NOMO-1 treated with DMSO at 0.1 percent for 48 hours (cell line): ENCODE results near the gene FMO1.

Experiments used
- DNase-seq: peaks from one replicate; lab custom pipeline; 2025; ENCODE audit not compliant: unreplicated experiment; lab: John Stamatoyannopoulos, UW

Gene FMO1, protein sequence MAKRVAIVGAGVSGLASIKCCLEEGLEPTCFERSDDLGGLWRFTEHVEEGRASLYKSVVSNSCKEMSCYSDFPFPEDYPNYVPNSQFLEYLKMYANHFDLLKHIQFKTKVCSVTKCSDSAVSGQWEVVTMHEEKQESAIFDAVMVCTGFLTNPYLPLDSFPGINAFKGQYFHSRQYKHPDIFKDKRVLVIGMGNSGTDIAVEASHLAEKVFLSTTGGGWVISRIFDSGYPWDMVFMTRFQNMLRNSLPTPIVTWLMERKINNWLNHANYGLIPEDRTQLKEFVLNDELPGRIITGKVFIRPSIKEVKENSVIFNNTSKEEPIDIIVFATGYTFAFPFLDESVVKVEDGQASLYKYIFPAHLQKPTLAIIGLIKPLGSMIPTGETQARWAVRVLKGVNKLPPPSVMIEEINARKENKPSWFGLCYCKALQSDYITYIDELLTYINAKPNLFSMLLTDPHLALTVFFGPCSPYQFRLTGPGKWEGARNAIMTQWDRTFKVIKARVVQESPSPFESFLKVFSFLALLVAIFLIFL

DNA sequence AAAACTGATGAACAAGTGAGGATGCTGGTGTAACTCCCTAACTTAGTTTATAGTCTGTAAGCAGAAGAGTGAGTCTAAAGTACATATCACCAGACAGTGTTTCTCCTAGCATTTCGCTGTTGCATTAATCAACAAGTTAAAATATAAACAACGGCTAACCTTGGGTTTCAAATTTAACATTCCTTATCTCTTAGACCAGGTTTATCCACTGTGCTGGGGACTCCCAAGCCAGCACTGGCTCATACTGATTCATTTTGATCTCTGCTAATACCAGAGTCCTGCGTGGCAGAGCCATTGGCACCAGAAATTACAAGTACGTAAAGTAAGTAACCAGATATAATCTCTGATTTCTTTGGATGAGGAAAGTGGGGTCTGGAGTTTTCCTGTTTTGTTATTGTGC lies at the start of gene FMO1:
FMO1 (plus strand) TSS at position 193 of the 400 bp plus-strand sequence. CDS start 9,594 bp downstream, outside the sequence.
- no peak for DNase-seq

DNA sequence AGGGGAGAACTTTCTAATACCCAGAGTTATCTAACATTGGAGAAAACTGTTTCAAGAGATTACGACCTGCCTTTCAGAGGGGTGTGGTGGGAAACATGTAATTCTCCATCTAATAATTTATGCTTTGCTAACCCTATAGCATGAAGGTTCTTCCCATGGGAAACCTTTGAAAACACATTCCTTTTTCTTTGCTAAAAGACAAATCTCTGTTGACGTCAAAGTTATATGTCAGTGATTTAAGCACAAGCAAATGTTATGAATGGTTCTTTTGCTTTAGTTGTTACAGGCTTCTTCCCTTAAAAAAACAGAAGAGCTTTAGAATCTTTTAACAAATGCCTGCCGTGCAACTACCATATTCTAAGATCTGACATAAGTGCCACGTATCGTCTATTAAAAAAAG lies 44.0 kb upstream of the FMO1 start:
- DNase-seq, result no peak

DNA sequence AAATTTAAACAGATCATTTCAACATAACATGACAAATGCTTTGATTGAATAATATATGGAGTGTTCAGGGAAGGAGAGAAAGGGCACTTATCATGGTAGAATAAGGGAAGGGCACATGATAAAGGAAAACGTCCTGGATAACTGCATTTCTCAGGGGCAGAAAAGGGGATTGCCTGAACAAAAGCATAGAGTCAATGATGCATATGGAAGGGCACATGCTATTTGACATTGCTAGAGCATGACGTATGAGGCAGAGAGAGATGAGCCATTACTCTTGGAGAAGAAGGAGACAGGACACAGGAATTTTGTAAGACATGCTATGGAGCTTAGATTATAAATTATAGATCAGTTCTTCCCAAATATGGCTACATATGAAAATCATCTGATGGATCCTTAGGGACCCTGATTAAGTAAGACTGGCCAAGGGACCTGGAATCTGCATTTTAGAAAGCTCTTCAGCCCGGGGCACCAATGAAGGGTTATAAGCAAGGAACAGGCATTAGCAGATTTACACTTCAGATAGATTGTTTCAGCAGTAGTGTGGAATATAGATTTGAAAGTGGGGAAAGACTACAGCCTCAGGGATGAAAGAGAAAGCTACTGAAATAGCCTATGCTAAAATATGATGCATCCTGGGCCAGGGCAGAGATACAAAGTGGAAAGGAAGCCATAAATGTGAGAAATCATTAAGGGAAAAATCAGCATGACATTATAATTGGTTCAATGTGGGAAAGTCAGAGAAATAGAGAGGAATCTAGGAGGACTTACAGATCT lies 41.9 kb upstream of the FMO1 start:
- no peak for DNase-seq

DNA sequence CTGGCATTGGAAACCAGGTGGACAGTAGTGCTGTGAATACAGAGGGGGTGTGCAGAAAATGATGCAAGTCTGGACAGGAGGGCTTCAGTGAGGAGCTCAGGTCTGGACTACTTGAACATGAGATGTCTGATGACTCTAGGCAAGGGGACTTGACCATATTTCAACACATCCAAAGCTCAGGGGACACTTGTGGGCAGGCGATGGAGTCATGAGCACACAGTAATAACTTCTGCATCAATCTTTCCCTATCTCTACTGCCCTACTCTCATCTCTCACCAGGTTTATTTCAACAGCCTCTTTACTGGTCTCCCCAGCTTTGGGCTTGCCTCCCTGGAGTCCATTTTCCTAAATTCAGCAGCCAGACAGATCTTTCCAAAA lies 41.3 kb upstream of the FMO1 start:
- DNase-seq, result no peak

DNA sequence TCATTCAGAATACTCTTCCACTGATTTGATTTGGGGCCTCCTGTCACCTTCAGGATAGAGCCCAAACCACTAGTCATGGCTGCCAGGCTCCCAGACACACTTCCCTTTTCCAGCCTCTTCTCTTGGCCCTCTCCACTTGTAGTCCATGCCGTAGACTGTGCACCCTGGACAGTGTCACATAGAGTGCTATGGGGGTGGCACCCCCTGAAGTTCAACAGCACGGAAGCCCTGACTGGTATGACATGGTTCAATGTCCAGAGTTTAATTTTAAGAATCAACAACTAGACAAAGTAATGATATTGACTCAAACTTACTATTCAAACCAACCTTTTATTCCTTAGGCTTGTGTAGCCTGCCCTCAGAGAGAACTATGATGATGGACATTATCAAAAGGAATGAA lies 40.9 kb upstream of the FMO1 start:
- no peak for DNase-seq

- DNase-seq, result no peak
Measured at GRCh38 chr1:171210355-171210754, 37.9 kb upstream of the FMO1 start.

- peak; percentile 92 for DNase-seq
Measured at GRCh38 chr1:171212607-171213351, 35.5 kb upstream of the FMO1 start.

DNA sequence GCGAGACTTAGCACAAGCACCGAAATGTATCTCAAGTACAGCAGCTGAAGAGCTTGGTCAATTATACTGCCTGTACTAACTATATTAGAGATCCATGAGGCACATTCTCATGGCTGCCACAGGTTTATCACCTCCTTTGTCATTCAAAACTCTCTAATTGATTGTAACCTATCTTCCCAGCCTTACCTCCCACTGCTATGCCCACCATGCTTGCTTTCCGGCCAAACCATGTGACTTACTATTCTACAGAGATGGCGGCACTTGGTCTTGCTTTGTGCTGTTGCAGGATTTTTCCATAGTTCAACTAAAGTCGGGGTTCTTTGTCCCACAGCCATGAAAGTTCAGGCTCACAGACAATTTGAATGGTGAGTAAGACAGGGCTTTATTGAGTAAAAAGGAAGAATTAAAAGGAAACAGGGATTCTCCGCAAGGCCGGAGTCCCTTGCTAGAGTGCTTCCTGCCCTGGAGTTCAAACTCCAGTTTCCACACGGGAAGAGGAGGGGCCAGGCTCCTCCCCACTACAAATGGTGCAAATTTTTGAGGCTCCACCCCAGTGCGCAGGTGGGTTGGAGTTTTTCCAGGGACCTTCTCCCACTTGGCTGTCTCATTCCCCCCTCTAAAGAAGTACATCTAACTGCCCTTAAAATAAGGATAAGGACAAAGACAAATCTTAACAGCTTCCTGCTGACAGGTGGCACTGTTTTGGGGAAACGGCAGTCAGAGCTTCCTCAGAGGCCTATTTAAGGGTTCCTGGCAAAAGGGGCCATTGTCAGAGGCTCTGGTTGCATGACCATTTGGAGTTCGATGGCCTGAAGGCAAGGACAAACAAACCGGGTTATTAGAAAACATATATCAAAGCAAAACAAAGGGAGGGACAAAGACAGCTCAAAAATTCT lies 34.5 kb upstream of the FMO1 start:
- no peak for DNase-seq

DNA sequence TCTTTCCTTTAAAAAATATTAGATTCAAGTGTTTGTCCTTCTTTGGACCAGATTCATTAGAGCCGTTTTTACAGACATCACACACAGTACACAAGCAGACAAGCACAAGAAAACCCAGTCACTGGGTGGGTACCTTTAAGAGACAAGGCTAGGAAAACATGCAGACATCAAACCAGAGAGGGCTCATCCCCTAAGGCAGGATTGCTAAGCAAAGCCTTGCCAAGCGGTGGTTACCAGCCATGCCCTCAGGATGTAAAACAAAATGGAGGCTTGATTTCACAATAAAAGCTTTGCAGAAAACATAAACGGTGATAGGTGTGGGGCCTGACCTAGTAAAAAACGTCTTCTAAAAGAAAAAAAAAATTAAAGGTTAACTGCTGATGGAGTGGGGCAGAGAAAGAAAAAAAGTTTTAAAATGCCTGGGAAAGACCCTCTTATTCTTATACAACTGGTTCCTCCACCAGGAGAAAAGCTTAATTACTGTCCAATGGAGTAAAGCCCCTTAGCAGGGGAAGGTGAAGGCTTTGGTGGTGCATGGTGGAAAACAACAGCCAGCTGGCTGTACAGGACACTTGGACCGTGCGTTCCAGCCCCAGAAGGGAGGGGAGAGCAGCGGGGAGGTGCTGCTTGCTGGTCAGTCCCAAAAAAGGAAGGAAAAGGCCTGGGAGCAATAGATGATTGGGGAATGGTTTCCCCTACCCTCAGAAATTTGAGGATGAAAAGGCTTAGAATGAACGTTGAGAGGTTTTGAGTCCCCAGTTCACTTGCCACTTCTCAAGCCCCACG lies 30.4 kb upstream of the FMO1 start:
- DNase-seq, result no peak

GRCh38 chr1:171218661-171219060 lies 29.6 kb upstream of the FMO1 start:
- DNase-seq, result no peak

GRCh38 chr1:171219346-171220080 lies 28.8 kb upstream of the FMO1 start:
- no peak for DNase-seq

DNA sequence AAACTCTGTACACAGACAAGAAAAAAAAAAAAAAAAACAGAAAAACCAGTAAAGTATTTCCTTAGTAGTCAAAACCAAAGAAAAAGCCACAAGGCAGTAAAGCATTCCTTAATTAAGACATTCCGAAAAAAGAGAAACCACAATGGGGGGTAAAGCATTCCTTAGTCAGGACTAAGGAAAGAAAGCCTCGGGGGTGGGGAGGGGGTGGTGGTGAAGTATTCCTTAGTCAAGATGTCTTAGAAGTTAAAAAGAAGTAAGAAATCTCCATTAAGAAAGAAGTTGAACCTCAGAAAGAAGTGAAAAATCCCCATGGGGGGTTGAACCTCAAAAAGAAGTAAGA lies 28.2 kb upstream of the FMO1 start:
- DNase-seq, result no peak

GRCh38 chr1:171220581-171221054 lies 27.7 kb upstream of the FMO1 start:
- DNase-seq, result no peak

- no peak for DNase-seq
Measured at GRCh38 chr1:171221665-171222591, 26.4 kb upstream of the FMO1 start.

GRCh38 chr1:171222936-171223335 lies 25.4 kb upstream of the FMO1 start:
- DNase-seq, result no peak

- DNase-seq, result peak; percentile 68
Measured at GRCh38 chr1:171224257-171224656, 24.0 kb upstream of the FMO1 start.

- peak; percentile 68 for DNase-seq
Measured at GRCh38 chr1:171226747-171227370, 21.4 kb upstream of the FMO1 start.
